ENCODE results near the gene MBLAC2.

GRCh38 chr5:90518661-90519060, 44.1 kb upstream of the MBLAC2 start:
- TF ChIP-seq EZH2phosphoT487 (IDR thresholded peaks at IDR 0.05; ENCODE audit: unreplicated experiment) (no peak), REST (IDR thresholded peaks at IDR 0.05; ENCODE audit: unreplicated experiment) (no peak), CTCF (conservative IDR thresholded peaks at IDR 0.05; ENCODE audit: low read depth in 2 of 2) (no peak), EZH2 (IDR thresholded peaks at IDR 0.05; ENCODE audit: low read depth, unreplicated experiment) (no peak), CREB1 (CRISPR knock-in tag; IDR thresholded peaks at IDR 0.05; ENCODE audit: low read depth) (no peak), POLR2AphosphoS5 (IDR thresholded peaks at IDR 0.05; ENCODE audit: low read depth) (no peak), ZNF114 (CRISPR knock-in tag; IDR thresholded peaks at IDR 0.05) (no peak), ZNF462 (CRISPR knock-in tag; IDR thresholded peaks at IDR 0.05) (no peak), JUNB (IDR thresholded peaks at IDR 0.05; ENCODE audit: unreplicated experiment) (no peak), ETS1 (IDR thresholded peaks at IDR 0.05) (no peak)

Measured in GM23338 (cell line).